HL-60/S4 treated with retinoic acid at 250 ng/mL for 4 days and 3 days (cell line): ENCODE results near the gene CNOT1.
"Not testable (repeated sequence)": the region's sequence is repeated elsewhere in the genome, so short reads cannot be mapped to it uniquely, and the experiment has no call there.

Experiments
- in situ Hi-C: fragments of 300-500 bp; cut with MboI; formaldehyde crosslinking; loops from 2 replicates; pipeline ENCODE4 v1.7.0; 2022; ENCODE audit warnings: low sequenced_read_pairs

CNOT1 gene

DNA sequence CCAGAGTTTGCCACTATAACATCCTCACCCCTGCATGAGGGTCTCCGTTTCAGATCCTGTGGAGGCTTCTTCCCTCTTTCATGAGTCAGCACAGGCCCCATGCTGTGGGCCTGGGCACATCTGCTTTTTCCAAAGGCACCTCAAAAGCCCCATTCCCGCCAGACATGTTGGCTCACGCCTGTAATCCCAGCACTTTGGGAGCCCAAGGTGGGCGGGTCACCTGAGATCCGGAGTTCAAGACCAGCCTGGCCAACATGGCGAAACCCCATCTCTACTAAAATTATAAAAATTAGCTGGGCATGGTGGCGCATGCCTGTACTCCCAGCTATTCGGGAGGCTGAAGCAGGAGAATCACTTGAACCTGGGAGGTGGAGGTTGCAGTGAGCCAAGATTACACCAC, 139.1 kb downstream of the CNOT1 start:
- in situ Hi-C loops: not testable (repeated sequence)

DNA sequence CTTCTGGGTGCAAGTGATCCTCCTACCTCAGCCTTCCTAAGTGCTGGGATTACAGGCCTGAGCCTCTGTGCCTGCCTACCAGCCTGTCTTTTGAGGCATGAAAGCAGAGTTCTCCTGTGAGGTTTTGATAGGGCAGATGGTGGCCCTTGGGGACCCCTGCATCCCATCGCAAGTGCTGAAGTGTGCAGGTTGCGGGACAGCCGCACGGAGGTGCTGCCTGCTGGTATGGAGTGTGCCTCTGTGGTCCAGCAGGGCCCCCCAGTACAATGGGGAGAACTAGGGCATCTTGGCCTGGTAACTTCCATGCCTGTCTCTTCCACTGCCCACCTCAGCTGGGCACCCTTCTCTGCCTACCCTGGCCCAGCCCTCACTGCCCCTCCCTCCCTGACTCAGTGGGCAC, 139.6 kb downstream of the CNOT1 start:
- in situ Hi-C loops: no loop called here

DNA sequence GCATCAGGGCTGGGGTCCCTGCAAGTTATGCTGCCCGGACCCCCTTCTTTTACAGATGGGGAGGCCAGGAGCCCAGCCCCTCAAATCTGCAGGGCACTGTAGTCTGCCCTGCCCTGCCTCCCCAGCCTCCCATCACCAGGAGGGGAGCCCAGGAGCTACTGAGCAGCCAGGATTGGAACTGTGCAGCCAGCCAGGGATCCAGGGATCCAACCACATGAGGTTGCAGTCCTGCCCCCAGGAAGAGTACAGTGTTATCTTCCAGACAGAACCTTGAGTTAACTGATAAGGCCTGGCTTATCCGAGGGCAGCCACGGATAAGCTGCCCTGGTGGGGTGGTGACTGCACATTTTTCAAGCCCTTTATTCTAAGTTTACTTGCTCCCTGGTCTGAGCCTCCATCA, 141.1 kb downstream of the CNOT1 start:
- in situ Hi-C loops: loop anchor here (10.0 kb wide), 1 partner anchor 154 kb away; no protein-coding TSS in a partner anchor

DNA sequence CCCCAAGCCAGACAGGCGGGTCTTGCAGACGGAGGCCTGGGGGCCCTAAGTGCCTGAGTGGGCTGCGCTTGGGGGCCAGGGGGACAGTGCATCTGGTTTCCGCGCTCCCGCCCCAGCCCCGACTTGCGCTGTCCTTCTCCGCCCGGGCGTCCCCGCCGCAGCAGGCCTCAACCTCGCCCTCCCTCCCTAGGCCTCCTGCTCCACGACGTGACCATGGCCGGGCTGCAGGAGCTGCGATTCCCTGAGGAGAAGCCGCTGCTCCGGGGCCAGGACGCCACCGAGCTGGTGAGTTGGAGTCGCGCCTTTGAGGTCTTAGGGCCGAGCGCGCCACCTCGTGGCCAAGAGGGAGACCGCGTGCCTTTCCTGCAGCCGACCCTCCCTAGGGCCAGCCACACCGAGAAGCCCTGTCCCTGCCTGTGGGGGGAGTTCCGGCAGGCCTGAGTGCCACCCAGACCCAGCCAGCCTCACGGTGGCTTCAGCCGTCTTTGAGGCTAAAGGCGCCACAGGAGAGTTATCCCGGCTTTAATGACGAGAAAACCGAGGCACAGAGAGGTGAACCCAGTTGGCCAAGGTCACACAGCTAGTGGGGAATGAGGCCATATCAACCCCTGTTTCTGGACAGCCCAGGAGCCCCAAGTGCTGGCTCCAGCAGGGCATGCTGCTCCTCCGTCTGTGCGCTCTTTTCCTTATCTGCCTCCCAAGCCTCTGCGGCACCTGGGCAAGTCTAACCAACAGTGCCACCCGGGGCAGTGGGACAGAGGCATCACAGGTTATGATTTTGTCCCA, 141.9 kb downstream of the CNOT1 start:
- in situ Hi-C loops: loop anchor here (10.0 kb wide), 1 partner anchor 153 kb away; no protein-coding TSS in a partner anchor

DNA sequence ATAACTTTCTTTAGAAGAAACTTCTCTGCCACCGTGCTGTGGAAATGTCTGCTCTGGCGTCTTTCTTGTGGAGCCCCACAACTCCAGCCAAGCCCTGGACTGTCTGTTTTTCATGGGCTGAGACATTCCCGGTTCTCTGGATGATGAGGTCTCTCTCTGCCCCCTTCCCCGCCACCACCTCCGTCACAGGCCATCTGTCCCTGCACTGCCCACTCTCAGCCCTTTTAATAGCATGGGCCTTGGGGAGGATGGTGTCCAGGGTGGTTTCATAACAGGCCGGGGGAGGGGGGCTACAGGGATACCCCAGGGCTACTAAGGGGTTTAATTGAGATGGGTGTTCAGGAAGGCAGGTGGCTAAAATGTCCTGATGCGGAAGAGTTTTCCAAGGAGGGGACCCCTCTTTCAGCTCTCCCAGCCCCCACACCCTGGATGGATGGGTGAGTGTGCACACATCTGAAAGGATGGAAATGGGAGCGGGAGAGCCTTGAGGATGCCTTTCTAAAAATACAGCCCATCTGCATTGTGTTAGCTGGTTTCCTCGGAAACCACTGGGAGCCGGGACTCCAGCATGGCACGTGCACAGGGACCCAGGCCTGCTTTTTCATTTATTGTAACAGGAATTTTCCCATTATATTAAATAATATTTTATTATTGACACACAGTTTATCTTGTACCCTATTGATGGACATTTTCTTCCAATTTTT, 144.3 kb downstream of the CNOT1 start:
- in situ Hi-C loops: loop anchor here (10.0 kb wide), 1 partner anchor 151 kb away; no protein-coding TSS in a partner anchor

DNA sequence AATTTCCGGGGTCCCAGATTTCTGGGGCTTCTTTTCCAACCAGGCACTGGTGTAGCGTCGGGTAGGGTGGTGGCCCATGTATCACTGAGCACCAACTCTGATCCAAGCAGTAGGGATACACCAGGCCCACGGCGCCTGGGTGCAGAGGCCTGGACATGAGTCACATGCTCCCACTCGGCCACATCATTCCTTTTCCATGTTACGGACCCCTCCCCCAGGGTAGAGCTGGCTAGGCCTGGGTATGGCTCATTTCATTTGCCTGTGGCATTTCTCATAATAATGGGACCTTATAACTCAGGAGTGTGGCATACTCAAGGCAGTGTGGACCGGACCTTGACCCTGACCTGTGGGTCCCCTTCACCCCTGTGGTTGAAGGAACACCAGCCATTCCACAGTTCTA, 147.7 kb downstream of the CNOT1 start:
- in situ Hi-C loops: loop anchor here (10.0 kb wide), 1 partner anchor 147 kb away; no protein-coding TSS in a partner anchor

DNA sequence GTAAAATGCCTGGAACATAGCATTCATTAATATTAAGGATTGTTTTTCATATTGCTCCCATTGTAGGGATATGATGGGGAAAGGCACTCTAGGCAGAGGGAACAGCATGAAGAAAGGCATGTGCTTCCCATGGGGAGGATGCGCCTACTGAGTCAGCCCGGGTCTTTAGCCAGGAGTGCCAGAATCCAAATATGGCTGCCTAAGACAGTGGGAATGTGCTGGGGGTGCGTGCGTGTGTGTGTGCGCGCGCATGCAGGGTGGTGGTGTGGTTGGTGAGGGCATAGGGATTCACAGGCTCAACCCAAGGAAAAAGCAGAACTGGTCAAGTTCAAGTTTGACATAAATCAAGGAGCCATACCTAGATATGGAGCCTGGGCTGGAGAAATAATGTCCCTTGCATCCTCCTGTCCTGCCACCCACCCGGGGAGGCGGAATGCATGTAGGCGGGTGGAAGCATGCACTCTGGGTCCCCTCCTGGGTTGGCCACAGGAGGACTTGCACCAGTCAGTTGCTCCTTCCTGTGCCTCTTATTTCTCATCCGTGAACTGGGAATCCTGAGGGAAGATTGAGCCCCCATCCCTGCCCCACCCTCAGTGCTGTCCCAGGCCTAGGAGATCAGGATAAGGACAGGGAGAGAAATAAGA, 148.3 kb downstream of the CNOT1 start:
- in situ Hi-C loops: loop anchor here (10.0 kb wide), 1 partner anchor 147 kb away; no protein-coding TSS in a partner anchor

DNA sequence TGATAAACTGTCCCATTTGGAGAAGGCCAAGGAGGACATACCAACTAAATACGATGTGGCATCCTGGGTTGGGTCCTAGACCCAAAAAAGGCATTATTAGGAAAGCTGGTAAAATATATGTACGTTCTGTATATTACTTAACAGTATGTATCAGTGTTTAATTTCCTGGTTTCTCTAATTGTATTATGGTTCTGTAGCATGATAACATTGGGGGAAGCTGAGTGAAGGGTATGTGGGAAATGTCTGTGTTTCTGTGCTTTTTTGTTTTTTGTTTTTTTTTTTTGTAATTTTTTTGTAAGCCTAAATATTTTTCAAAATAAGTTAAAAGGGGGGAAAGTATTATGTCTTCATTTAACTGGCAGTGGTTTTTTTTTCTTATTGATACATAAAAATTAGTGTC, 151.2 kb downstream of the CNOT1 start:
- in situ Hi-C loops: no loop called here

DNA sequence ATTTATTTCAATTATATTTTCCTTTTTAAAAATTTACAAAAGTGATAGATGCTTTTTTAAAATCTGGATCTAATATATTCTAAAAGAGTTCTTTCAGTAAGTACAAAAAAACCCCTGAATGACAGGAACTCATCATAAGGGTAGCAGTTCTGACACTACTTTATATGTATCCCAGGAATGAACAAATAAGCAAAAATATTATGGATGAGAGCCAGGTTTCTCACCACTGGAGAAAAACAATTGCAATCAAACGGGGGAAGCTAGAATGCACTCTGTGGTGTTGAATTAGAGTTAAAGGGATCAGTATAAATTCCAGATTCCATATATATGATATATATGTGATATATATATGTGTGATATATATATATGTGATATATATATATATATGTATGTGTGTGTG, 152.8 kb downstream of the CNOT1 start:
- in situ Hi-C loops: no loop called here

DNA sequence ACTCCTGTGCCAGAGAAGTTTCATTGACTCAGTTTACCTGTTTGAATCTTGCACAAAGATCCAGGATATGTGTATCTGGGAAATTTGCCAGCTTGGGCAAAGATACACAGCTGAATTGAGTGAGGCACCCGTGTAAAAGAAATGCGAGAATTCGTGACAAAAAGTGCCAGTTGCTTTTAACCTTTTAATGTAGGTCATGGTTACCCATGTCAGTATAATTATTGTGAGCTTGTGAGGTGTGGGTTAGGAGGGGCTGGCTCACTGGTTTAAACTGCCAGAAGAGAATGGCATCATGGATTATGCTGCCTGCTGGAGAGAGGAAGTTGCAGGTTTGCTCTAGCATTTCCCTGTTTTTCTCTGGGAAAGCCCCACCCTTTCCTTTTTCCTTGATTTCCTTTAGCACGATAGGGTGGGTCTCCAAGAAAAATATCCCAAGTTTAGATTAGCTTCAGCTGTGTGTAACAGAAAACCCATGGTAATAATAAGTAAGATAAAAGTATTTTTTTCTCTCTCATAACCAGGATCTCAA, 154.5 kb downstream of the CNOT1 start:
- in situ Hi-C loops: no loop called here

DNA sequence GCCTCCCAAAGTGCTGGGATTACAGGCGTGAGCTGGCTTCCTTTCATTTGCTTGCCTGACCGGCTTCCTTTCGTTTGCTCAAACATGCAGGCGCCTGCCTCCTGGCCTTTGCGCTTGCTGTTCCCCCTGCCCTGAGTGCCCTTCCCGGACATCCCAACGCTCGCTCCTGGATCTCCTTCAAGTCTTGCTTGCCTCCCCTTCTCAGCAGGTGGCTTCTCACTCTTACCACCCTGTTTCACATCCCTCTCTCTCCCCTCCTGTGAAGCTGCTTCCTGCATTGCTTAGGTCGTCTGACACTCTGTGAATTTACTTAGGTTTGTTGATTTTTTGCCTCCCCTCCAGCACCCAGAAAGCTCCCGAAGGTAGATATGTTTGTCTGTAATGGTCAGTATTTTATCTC, 155.3 kb downstream of the CNOT1 start:
- in situ Hi-C loops: no loop called here

DNA sequence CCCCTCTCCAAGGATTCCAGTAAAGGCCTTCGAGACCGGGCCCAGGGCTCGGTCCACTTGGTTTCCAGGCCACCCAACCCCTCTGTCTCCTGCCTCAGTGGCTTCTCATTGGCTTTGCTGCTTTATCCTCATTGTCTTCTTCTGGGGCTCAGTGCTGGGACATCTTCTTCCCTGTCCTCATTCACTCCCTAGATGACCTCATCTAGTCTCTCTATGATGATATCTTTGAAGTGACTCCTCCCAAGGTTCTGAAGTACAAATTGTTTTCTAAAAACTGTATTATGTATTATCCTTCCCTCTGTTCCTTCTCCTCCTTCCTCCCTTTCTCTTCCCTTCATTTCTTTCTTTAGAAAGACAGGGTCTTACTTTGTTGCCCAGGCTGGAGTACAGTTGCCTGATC, 156.8 kb downstream of the CNOT1 start:
- in situ Hi-C loops: no loop called here

DNA sequence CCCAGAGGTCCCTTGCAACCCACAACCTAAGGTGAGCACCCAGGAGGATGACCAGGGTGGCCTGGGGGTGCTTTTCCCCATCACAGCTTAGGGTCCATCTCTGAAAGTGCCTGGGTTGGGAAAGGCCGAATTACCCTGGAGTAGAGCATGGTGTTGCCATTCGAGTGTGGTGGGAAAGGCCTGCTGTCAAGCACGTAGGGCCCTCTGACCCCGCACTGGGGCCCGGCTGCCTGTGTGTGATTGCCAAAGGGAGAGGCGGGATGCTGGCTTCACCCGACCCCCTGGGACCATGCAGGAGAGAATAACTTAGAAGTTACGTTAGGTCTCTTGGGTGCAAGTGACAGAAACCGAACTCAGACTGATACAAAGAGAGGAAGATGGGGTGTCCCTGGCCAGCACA, 157.4 kb downstream of the CNOT1 start:
- in situ Hi-C loops: no loop called here

DNA sequence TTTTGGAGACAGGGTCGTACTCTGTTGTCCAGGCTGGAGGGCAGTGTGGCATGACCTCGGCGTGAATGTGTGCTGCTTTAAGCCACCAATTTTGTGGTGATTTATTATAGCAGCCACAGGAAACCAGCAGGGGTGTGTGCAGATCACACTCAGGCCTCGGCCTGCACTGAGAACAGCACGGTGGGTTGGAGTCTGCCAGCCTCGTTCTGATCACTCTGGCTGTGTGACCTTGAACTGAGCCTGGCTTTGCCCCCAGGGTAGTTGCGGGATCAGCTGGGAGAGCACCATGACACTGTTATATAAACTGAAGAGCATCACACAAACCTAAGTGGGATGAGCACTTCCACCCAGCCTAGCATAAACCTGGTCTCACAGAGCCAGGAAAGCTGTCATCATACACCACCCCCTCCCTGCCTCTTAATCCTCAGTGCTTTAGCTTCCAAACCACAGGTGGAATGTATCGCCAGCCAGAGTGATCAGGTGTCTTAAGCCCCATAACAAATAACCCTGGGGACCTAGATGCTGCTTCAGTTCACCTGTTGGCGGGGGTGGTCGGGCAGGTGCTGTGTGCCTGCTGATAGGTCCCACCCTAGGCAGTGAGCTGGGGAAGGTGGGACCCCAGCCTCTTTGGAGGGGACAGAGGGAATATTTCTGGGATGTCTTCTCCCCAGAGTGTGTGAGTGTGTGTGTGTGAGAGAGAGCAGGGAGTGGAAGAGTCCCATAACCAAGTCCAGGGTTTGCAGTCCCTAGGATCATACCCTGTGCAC, 158.2 kb downstream of the CNOT1 start:
- in situ Hi-C loops: no loop called here
